Measurements from ENCODE around the gene RC3H1. TPM values are rescaled to one million over a fixed set of nuclear protein-coding genes. Genes with fewer than 3 reads are reported as not detected.

RC3H1 gene
- total RNA-seq, 4 donors from 2014 or later, result 19.7 to 26.2 (median 22.9) TPM

- TF ChIP-seq CTCF (IDR thresholded peaks at IDR 0.05), result peak in 2 of 5 experiments; percentile 2 to 15
- TF ChIP-seq EP300 (IDR thresholded peaks at IDR 0.05), result no peak
- 78 to 82% methylated on average over 10 to 13 of the region's 13 CpGs for WGBS, 2 donors
- Histone ChIP-seq H3K4me1 (no peaks in the 10 kb centered on the region), H3K9me3 (no peaks in the 10 kb centered on the region), H3K36me3 (peaks cover 0 to 10% (median 0%) of the 10 kb centered on the region in 3 donors), H3K27ac (no peak overlapping the region), H3K4me3 (no peak overlapping the region), H3K27me3 (no peaks in the 10 kb centered on the region)
- DNase-seq (ENCODE audit: low spot score in 2 of 2), result no peak
Measured at GRCh38 chr1:173914366-173914871, 107.7 kb downstream of the RC3H1 start.

GRCh38 chr1:173913111-173913510 lies 109.0 kb downstream of the RC3H1 start:
- no peak overlapping the region for H3K27ac ChIP-seq
- H3K4me1 ChIP-seq, result no peaks in the 10 kb centered on the region
- DNase-seq (ENCODE audit: low spot score in 2 of 2), result no peak
- no peak for TF ChIP-seq EP300 (IDR thresholded peaks at IDR 0.05)
- no peak for TF ChIP-seq CTCF (IDR thresholded peaks at IDR 0.05)
- no peak for TF ChIP-seq POLR2A (IDR thresholded peaks at IDR 0.05)
- no peaks in the 10 kb centered on the region for H3K9me3 ChIP-seq
- H3K27me3 ChIP-seq, result no peaks in the 10 kb centered on the region
- H3K36me3 ChIP-seq, result peaks cover 0 to 18% (median 0%) of the 10 kb centered on the region in 3 donors
- WGBS, 2 donors, result 82 to 89% methylated on average over 3 of the region's 3 CpGs
- no peak overlapping the region for H3K4me3 ChIP-seq

- Histone ChIP-seq H3K27ac (no peak overlapping the region), H3K36me3 (peaks cover 0 to 22% (median 0%) of the 10 kb centered on the region in 3 donors), H3K9me3 (no peaks in the 10 kb centered on the region), H3K4me1 (no peaks in the 10 kb centered on the region), H3K27me3 (no peaks in the 10 kb centered on the region), H3K4me3 (no peak overlapping the region)
- WGBS, 2 donors, result 85 to 87% methylated on average over 6 of the region's 6 CpGs
- TF ChIP-seq CTCF (IDR thresholded peaks at IDR 0.05) (no peak), EP300 (IDR thresholded peaks at IDR 0.05) (no peak), POLR2A (IDR thresholded peaks at IDR 0.05) (no peak)
- no peak for DNase-seq (ENCODE audit: low spot score in 2 of 2)
Measured at GRCh38 chr1:173903827-173904531, 118.2 kb downstream of the RC3H1 start.

- Histone ChIP-seq H3K4me3 (no peak overlapping the region), H3K9me3 (no peaks in the 10 kb centered on the region), H3K27ac (no peak overlapping the region), H3K36me3 (peaks cover 0 to 14% (median 0%) of the 10 kb centered on the region in 3 donors), H3K27me3 (no peaks in the 10 kb centered on the region), H3K4me1 (peaks cover 0 to 8% (median 0%) of the 10 kb centered on the region in 4 donors)
- WGBS, 2 donors, result 61 to 68% methylated on average over 3 of the region's 3 CpGs
- DNase-seq (ENCODE audit: low spot score in 2 of 2), result no peak
- TF ChIP-seq EP300 (IDR thresholded peaks at IDR 0.05) (no peak), CTCF (IDR thresholded peaks at IDR 0.05) (no peak), POLR2A (IDR thresholded peaks at IDR 0.05) (no peak)
Measured at GRCh38 chr1:173900992-173901391, 121.2 kb downstream of the RC3H1 start.

- no peaks in the 10 kb centered on the region for H3K9me3 ChIP-seq
- 82 to 85% methylated on average over 2 of the region's 2 CpGs for WGBS, 2 donors
- peaks cover 0 to 8% (median 0%) of the 10 kb centered on the region in 4 donors for H3K4me1 ChIP-seq
- DNase-seq (ENCODE audit: low spot score in 2 of 2), result no peak
- peaks cover 0 to 14% (median 0%) of the 10 kb centered on the region in 3 donors for H3K36me3 ChIP-seq
- H3K27me3 ChIP-seq, result no peaks in the 10 kb centered on the region
- TF ChIP-seq CTCF (IDR thresholded peaks at IDR 0.05) (no peak), POLR2A (IDR thresholded peaks at IDR 0.05) (no peak), EP300 (IDR thresholded peaks at IDR 0.05) (no peak)
- no peak overlapping the region for H3K27ac ChIP-seq
- H3K4me3 ChIP-seq, result no peak overlapping the region
Measured at GRCh38 chr1:173900427-173900826, 121.7 kb downstream of the RC3H1 start.
